ENCODE measurements around the gene SIGLEC9. TPM values are rescaled to one million over a fixed set of nuclear protein-coding genes. Genes with fewer than 3 reads are reported as not detected.

The SIGLEC9 gene
- total RNA-seq: 0.48 TPM

GRCh38 chr19:51124729-51125128, at the start of gene SIGLEC9:
SIGLEC9 (plus strand) TSS chr19:51124906; CDS start chr19:51124975, 69 bp downstream.
- ATAC-seq: no peak

- peak; percentile 74 for ATAC-seq
Observed at GRCh38 chr19:51075998-51076397, 48.7 kb upstream of the SIGLEC9 start.

GRCh38 chr19:51076631-51077213, 48.0 kb upstream of the SIGLEC9 start:
- peak; percentile 52 for ATAC-seq

DNA sequence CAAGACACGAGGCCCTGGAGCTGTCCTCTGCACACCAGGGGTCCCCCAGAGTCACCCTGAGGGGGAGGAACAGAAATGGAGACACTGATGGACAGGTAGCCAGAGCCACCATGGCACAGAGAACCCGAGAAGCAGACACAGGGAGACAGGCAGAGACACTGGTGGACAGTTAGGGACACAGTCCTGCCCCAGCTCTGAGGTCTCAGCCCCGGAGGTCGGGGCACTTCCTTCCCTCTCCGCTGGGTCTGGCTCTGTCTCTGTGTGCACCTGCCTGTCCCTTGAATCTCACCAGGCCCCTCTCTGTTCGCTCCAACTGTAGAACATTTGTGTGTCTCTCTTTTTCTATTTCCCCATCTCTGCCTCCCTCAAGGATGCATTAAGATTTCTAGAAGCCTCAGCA, 46.6 kb upstream of the SIGLEC9 start:
- ATAC-seq: no peak

GRCh38 chr19:51078731-51079130, 46.0 kb upstream of the SIGLEC9 start:
- no peak for ATAC-seq

DNA sequence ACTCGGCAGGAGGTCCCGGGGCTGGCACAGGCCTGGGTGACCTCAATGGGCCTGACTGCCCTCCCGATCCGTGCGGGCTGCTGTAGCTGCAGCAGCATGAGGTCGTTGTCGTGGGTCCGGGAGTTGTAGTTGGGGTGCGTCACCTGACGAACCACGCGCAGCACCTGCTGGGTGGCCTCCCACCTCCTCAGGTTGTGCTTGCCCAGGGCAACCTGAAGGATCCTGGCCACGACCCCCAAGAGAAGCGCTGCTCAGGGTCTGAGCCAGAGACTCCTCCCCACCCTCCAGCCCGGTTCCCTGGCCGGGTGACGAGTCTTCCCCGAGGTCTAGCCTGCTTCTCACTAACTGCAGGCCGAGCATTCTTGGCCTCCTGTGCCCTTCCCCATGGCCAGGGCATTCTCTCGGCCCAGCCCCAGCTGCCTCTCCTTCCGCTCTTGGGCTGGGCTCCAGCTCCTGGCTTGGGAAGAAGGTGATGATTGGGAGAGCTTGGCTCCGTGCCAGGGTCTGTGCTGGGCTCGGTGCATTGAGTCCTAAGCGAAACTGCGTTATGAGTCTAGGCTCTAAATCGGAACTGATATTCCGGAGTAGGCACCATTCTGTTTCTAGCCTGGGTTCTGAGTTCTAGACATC, 45.1 kb upstream of the SIGLEC9 start:
- peak; percentile 4 for ATAC-seq

GRCh38 chr19:51081476-51081875, 43.2 kb upstream of the SIGLEC9 start:
- ATAC-seq: no peak

DNA sequence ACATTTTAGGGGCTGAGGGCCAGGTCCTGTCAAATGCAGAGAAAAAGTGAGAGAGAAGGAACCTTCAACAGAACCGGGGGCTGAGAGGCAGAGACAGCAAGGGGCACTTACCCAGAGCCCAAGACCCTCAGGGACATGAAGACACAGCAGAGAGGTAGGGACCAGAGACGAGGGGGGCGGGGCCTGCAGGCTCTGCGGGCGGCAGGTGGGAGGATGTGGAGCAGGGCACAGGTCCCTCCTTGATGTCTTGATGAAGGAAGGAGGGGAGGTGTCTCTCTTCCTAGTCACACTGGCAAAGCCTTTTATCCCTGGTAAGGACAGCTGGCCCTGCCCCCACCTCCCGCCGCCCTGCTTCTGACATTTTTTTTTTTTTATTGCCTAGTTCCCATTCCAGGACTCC, 42.1 kb upstream of the SIGLEC9 start, which contains the start of gene KLK14:
Gene KLK14, minus strand, starts transcription at position 277 of the 400 bp plus-strand sequence. Its CDS starts 273 bp downstream, at position 4.
- no peak for ATAC-seq

GRCh38 chr19:51083181-51083580, 41.5 kb upstream of the SIGLEC9 start:
- no peak for ATAC-seq

DNA sequence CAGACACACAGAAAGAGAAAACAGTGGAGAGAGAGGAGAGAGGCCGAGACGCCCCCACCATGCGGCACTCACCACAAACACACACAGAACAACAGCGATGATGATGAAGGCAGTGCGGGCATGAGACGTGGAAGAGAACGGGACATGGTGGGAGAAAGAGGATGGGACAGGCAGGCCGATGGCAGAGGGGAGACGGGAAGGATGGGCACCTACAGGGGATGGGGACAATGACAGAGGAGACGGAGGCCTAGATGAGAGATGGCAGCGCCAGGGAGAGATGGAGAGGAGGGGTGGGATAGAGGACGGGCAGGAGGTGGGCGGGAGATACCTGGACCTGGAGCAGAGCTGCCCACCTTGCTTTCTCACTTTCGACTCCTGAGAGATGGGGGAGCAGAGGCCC, 40.9 kb upstream of the SIGLEC9 start:
- no peak for ATAC-seq

DNA sequence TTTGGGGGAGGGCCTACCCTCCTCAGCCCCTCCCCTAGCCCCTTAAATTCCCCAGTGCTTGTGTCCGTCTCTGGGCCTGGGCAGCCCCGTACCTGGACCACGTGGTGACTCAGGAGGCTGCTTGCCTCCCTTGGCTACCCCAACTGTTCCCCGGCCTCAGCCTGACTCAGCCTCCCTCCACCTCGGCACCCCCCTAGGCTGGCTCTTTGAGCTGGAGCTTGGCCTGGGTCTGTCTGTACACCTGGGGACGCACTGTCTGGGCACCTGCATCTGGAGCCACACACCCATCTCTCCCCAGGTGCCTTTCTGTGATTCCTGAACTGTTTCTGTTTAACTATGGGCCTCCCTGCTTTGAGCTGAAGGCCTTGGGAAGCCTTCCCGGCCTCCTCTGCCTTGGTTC, 40.2 kb upstream of the SIGLEC9 start:
- ATAC-seq: no peak

GRCh38 chr19:51086153-51086850, 38.4 kb upstream of the SIGLEC9 start:
- ATAC-seq: no peak

GRCh38 chr19:51089786-51090185, 34.9 kb upstream of the SIGLEC9 start:
- ATAC-seq: no peak

- no peak for ATAC-seq
Observed at GRCh38 chr19:51090471-51090870, 34.2 kb upstream of the SIGLEC9 start.

- ATAC-seq: no peak
Observed at GRCh38 chr19:51091126-51091525, 33.6 kb upstream of the SIGLEC9 start.

GRCh38 chr19:51091895-51092873, 32.5 kb upstream of the SIGLEC9 start:
- ATAC-seq: no peak

DNA sequence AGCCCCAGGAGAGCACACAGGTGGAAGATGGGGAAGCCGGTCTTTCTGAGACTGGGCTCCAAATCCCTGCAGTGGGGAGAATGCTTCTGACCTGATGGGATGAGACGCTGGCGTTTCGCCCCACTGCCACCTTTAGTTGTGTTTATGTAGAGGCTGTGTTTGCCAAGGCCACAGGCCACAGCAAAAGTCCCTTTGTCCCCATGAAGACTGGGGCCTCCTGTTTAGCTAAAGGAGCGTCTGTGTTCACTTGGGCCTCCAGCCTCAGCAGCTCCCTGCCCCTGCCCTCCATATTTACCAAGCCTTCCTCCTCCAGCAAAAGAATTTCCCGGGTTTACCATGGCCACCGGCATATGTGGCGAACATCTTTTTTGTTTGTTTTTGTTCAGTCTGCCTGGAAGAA, 31.6 kb upstream of the SIGLEC9 start:
- no peak for ATAC-seq

DNA sequence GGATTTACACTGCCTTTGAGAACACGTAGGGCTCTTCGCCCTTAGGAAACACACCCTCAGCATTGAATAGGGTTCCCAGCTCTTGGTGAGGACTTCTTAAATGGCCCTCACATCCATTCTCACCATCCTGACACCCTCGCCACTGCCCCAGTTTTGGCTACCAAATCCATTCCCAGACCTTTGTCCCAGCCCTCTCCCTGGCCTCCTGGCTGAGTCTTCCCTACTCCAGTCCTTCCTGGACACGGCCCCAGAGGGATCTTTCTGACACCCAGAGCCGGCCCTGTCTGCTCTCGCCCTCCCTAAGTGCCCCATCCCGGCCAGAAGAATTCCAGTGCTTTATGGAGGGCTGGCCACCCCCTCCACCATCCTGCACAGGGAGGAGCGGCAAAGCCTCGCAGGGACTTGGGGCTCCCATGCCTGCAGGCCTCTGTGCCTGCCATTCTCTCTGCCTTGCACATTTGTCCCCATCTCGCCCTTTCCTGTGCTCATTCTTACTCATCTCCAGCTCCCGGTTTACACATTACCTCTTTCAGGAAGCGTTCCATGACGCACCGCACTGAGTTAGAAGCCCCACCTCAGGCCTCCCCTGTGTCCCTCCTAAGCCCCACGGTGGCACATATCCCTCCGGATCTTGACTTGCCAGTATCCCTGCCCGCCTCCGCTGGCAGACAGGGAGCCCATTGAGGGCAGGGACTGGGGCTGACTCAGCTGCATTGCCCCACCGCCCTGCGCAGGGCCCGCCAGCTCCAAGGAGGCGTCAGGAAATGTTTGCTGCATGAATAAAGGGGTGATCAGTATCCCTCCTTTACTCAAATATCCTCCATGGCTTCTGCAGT, 31.0 kb upstream of the SIGLEC9 start:
- peak; percentile 69 for ATAC-seq

DNA sequence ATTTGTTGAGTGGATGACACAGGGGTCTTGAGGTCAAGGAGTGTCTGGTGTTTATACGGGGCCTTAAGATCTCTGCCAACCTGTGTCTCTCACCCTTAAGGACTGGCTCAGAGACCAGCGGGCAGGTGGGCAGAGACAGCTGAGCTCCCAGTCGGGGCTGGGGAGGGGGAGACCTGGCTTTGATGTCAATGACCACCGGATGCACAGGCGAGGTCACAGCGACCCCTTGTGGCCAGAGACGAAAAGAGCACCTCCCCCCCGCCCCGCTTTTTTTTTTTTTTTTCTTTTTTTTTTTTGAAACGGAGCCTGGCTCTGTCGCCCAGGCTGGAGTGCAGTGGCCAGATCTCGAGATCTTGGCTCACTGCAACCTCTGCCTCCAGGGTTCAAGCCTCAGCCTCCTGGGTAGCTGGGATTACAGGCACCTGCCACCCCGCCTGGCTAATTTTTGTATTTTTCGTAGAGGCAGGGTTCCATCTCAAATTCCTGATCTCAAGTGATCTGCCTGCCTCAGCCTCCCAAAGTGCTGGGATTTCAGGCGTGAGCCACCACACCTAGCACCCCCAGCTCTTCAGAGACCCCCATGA, 29.9 kb upstream of the SIGLEC9 start:
- peak; percentile 3 for ATAC-seq

- peak; percentile 29 for ATAC-seq
Observed at GRCh38 chr19:51096473-51097165, 28.1 kb upstream of the SIGLEC9 start.
